ENCODE data around the gene UBE2B.
"Not testable (repeated sequence)": the region's sequence is repeated elsewhere in the genome, so short reads cannot be mapped to it uniquely, and the experiment has no call there.

Gene UBE2B

GRCh38 chr5:134417707-134418106 is 46.3 kb downstream of the UBE2B start:
- Histone ChIP-seq H3K27ac (no peak overlapping the region), H3K4me3 (no peak overlapping the region)
- no peak for TF ChIP-seq CTCF (IDR thresholded peaks at IDR 0.05)
- no peak for DNase-seq (ENCODE audit: low spot score)

GRCh38 chr5:134418958-134419357 is 47.6 kb downstream of the UBE2B start:
- no peak for TF ChIP-seq CTCF (IDR thresholded peaks at IDR 0.05)
- Histone ChIP-seq H3K27ac (no peak overlapping the region), H3K4me3 (no peak overlapping the region)
- no peak for DNase-seq (ENCODE audit: low spot score)

- no peak for TF ChIP-seq CTCF (IDR thresholded peaks at IDR 0.05)
- DNase-seq (ENCODE audit: low spot score): no peak
- Histone ChIP-seq H3K27ac (no peak overlapping the region), H3K4me3 (no peak overlapping the region)
These were observed 49.0 kb downstream of the UBE2B start for GRCh38 chr5:134420343-134420742.

GRCh38 chr5:134421038-134421437 is 49.7 kb downstream of the UBE2B start:
- not testable (repeated sequence) for H3K27ac ChIP-seq; DNase-seq (ENCODE audit: low spot score); H3K4me3 ChIP-seq

GRCh38 chr5:134422791-134423365 is 51.5 kb downstream of the UBE2B start:
- DNase-seq (ENCODE audit: low spot score): no peak
- H3K27ac ChIP-seq: no peak overlapping the region
- TF ChIP-seq CTCF (IDR thresholded peaks at IDR 0.05): no peak

GRCh38 chr5:134423376-134423775 is 52.0 kb downstream of the UBE2B start:
- no peak overlapping the region for H3K27ac ChIP-seq
- H3K4me3 ChIP-seq: no peak overlapping the region
- no peak for DNase-seq (ENCODE audit: low spot score)
- no peak for TF ChIP-seq CTCF (IDR thresholded peaks at IDR 0.05)

More at GRCh38 chr5:134422791-134423365, 51.5 kb downstream of the UBE2B start:
- no peak overlapping the region for H3K4me3 ChIP-seq

GRCh38 chr5:134426361-134426760 is 55.0 kb downstream of the UBE2B start:
- DNase-seq (ENCODE audit: low spot score): no peak
- no peak overlapping the region for H3K27ac ChIP-seq

More at GRCh38 chr5:134426361-134426760, 55.0 kb downstream of the UBE2B start:
- TF ChIP-seq CTCF (IDR thresholded peaks at IDR 0.05): no peak
- no peak overlapping the region for H3K4me3 ChIP-seq

Data from coronary artery (tissue), 2 donors.